ENCODE measurements around the gene DPF3.

DNA sequence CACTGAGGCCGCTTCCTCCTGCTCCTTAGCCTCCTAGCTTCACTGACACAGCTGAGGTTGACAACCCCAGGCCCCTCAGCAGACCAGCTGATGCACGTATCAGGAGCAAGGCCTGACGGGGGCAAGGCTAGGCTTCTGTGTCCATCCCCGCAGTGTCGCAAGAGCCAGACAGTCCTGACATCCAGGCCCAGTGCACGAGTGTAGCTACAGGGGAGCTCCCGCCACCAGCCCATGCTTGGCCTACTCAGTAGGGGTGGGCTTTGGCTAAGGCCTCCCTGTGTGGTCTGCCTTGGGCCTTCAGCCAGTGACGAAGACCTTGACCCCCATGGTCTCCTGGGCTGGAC, 179.1 kb downstream of the DPF3 start:
- TF ChIP-seq, protein P1, sequence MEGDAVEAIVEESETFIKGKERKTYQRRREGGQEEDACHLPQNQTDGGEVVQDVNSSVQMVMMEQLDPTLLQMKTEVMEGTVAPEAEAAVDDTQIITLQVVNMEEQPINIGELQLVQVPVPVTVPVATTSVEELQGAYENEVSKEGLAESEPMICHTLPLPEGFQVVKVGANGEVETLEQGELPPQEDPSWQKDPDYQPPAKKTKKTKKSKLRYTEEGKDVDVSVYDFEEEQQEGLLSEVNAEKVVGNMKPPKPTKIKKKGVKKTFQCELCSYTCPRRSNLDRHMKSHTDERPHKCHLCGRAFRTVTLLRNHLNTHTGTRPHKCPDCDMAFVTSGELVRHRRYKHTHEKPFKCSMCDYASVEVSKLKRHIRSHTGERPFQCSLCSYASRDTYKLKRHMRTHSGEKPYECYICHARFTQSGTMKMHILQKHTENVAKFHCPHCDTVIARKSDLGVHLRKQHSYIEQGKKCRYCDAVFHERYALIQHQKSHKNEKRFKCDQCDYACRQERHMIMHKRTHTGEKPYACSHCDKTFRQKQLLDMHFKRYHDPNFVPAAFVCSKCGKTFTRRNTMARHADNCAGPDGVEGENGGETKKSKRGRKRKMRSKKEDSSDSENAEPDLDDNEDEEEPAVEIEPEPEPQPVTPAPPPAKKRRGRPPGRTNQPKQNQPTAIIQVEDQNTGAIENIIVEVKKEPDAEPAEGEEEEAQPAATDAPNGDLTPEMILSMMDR (IDR thresholded peaks at IDR 0.05) = no peak
- no peak for TF ChIP-seq POLR2A (IDR thresholded peaks at IDR 0.05)
